Caco-2 (cell line): Measurements from ENCODE around the gene LRRC8C. TPM values are rescaled to one million over a fixed set of nuclear protein-coding genes. Genes with fewer than 3 reads are reported as not detected.

Experiments used
- BruUV-seq: library from RNA; stranded (reverse); fragments of 400-500 nt; replicated peaks from 2 replicates; lab custom pipeline; 2021; lab: Mats Ljungman, UMichigan
- CTCF ChIA-PET: fragments of 300-600 bp; sonication (Branson Sonifier 250); formaldehyde crosslinking; loops from one replicate; lab custom pipeline; 2022; ENCODE audit warnings: antibody characterized with exemption; lab: Charles Lee
- POLR2A ChIA-PET: fragments of 300-600 bp; sonication (Branson Sonifier 250); formaldehyde crosslinking; loops from one replicate; lab custom pipeline; 2022; ENCODE audit warnings: antibody characterized with exemption; lab: Charles Lee
- DNase-seq, 2 experiments: peaks; one replicate each; pipeline versions ENCODE4 v3.0.0 to v3.0.0-alpha.2; 2020 to 2022
- H3K27me3 ChIP-seq: replicated peaks from 2 replicates; pipeline ENCODE4 v1.6.0; 2011; ENCODE audit warnings: low read length; ENCODE audit not compliant: control insufficient read depth, insufficient read depth
- H3K36me3 ChIP-seq: 2 replicates; pipeline ENCODE4 v1.5.1; 2011; ENCODE audit warnings: low read length; ENCODE audit not compliant: control insufficient read depth, insufficient read depth
- H3K4me1 ChIP-seq: fragments of 250-450 bp; sonication (Bioruptor Pico); 2 replicates; pipeline ENCODE4 v1.5.1; 2020; ENCODE audit warnings: mild to moderate bottlenecking
- H3K4me3 ChIP-seq: 2 replicates; pipeline ENCODE4 v1.5.1; 2011; ENCODE audit warnings: low read depth, mild to moderate bottlenecking, control low read depth, low read length
- H3K9me3 ChIP-seq: fragments of 250-450 bp; sonication (Bioruptor Pico); 2 replicates; pipeline ENCODE4 v1.5.1; 2020; ENCODE audit warnings: mild to moderate bottlenecking, moderate library complexity
- H3K27ac Mint-ChIP-seq: one replicate; pipeline ENCODE4 v1.8.0; 2022; ENCODE audit warnings: mixed read lengths; ENCODE audit not compliant: unreplicated experiment
- H3K27me3 Mint-ChIP-seq: one replicate; pipeline ENCODE4 v1.8.0; 2022; ENCODE audit warnings: mixed read lengths; ENCODE audit not compliant: insufficient read depth, unreplicated experiment
- H3K36me3 Mint-ChIP-seq: one replicate; pipeline ENCODE4 v1.8.0; 2022; ENCODE audit warnings: mild to moderate bottlenecking, mixed read lengths; ENCODE audit not compliant: insufficient read depth, unreplicated experiment
- H3K4me1 Mint-ChIP-seq: one replicate; pipeline ENCODE4 v1.8.0; 2022; ENCODE audit warnings: low read depth, mixed read lengths; ENCODE audit not compliant: unreplicated experiment
- H3K4me3 Mint-ChIP-seq: one replicate; pipeline ENCODE4 v1.8.0; 2022; ENCODE audit warnings: mild to moderate bottlenecking, moderate library complexity, mixed read lengths; ENCODE audit not compliant: unreplicated experiment
- H3K9me3 Mint-ChIP-seq: one replicate; pipeline ENCODE4 v1.8.0; 2022; ENCODE audit warnings: mixed read lengths; ENCODE audit not compliant: unreplicated experiment
- intact Hi-C: fragments of 100-400 bp; cut with micrococcal nuclease; formaldehyde crosslinking; loops from one replicate; pipeline ENCODE4 v1.10.0; 2022; ENCODE audit not compliant: unreplicated experiment
- total RNA-seq: library from RNA; stranded (reverse); gene quantifications from 2 replicates; pipeline ENCODE4 v1.2.3, GENCODE V29; 2022
- TF ChIP-seq, protein P1 (sequence below), 2 experiments: fragments of 200-600 bp in 1 of 2; IDR thresholded peaks; 1 replicate in 1 of 2; 2 replicates in 1 of 2; pipeline versions ENCODE4 v1.5.1 to v1.8.0; 2011 to 2022; ENCODE audit warnings: antibody characterized with exemption in 1 of 2, control low read depth in 1 of 2, inconsistent platforms in 1 of 2, low read depth in 1 of 2, low read length in 1 of 2, mild to moderate bottlenecking in 1 of 2, moderate library complexity in 1 of 2; ENCODE audit not compliant: insufficient read depth in 1 of 2, severe bottlenecking in 1 of 2, unreplicated experiment in 1 of 2

Gene LRRC8C
- total RNA-seq, 1 experiment from 2014 or later = 0.11 TPM

DNA sequence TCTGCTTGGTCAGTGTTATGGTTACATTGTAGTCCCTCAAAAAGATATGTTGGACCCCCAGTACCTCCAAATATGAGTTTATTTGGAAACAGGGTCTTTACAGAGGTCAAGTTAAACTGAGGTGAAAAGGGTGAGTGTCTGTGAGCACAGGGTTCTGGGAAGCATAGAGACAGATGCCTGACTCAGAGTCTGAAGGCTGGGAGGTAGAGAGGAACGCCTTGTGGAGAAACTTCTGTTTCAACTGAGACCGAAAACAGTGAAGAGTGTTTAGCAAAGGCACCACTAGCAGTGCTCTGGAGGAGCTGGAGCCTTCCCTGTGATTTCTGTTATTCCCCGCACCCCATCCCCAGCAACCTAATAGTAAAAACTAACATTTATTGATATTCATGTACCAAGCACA is 122.7 kb downstream of the LRRC8C start:
- TF ChIP-seq, protein P1, sequence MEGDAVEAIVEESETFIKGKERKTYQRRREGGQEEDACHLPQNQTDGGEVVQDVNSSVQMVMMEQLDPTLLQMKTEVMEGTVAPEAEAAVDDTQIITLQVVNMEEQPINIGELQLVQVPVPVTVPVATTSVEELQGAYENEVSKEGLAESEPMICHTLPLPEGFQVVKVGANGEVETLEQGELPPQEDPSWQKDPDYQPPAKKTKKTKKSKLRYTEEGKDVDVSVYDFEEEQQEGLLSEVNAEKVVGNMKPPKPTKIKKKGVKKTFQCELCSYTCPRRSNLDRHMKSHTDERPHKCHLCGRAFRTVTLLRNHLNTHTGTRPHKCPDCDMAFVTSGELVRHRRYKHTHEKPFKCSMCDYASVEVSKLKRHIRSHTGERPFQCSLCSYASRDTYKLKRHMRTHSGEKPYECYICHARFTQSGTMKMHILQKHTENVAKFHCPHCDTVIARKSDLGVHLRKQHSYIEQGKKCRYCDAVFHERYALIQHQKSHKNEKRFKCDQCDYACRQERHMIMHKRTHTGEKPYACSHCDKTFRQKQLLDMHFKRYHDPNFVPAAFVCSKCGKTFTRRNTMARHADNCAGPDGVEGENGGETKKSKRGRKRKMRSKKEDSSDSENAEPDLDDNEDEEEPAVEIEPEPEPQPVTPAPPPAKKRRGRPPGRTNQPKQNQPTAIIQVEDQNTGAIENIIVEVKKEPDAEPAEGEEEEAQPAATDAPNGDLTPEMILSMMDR (IDR thresholded peaks at IDR 0.05; ENCODE audit: insufficient read depth in 1 of 2, low read depth in 1 of 2, low read length in 1 of 2, severe bottlenecking in 1 of 2, unreplicated experiment in 1 of 2) = no peak
- ChIA-PET CTCF (no interaction called here), POLR2A (no interaction called here)
- H3K36me3 Mint-ChIP-seq = no peaks in the 10 kb centered on the region
- Histone ChIP-seq H3K9me3 (no peaks in the 10 kb centered on the region), H3K4me3 (no peak overlapping the region), H3K4me1 (no peaks in the 10 kb centered on the region; the same call in 1 of the 2 replicates), H3K36me3 (no peaks in the 10 kb centered on the region), H3K27me3 (no peaks in the 10 kb centered on the region)
- H3K9me3 Mint-ChIP-seq = no peaks in the 10 kb centered on the region
- no TSS peak for BruUV-seq
- intact Hi-C loops = no loop called here
- H3K4me1 Mint-ChIP-seq = peaks cover 6% of the 10 kb centered on the region
- peaks cover 3% of the 10 kb centered on the region for H3K27me3 Mint-ChIP-seq
- no peak overlapping the region for H3K27ac Mint-ChIP-seq
- H3K4me3 Mint-ChIP-seq = no peak overlapping the region
- DNase-seq = no peak

DNA sequence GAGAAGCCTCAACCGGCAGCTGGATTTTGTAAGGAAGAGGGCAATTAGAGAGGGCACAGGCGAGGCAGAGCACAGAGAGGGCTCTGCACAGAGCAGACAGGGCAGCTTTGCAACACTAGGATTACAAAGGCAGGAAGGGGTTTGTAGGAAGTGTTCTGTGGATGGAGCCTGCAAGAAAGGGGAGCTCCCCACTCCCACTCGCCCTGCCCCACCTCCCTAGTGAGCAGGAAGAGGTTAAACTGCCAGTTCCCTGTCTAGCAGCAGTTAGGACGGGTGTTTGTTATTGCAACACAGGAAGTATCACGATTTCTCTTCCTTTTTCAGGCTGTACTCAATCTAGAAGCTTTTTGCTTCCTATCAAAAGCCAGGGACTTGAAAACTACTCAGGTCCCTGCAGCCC is 124.6 kb downstream of the LRRC8C start:
- Histone ChIP-seq H3K4me1 (no peaks in the 10 kb centered on the region; the same call in 1 of the 2 replicates), H3K27me3 (no peaks in the 10 kb centered on the region), H3K36me3 (no peaks in the 10 kb centered on the region), H3K9me3 (no peaks in the 10 kb centered on the region), H3K4me3 (no peak overlapping the region)
- no TSS peak for BruUV-seq
- Mint-ChIP-seq H3K9me3 (no peaks in the 10 kb centered on the region), H3K36me3 (no peaks in the 10 kb centered on the region), H3K27me3 (peaks cover 6% of the 10 kb centered on the region), H3K4me1 (peaks cover 6% of the 10 kb centered on the region), H3K27ac (no peak overlapping the region), H3K4me3 (no peak overlapping the region)
- DNase-seq = no peak
- POLR2A ChIA-PET = no interaction called here
- CTCF ChIA-PET = interaction anchor here (0.6 kb wide), 1 partner anchor 723 kb away, joined by 3 read pairs; no protein-coding TSS in a partner anchor
- TF ChIP-seq, protein P1 (IDR thresholded peaks at IDR 0.05; ENCODE audit: insufficient read depth in 1 of 2, low read depth in 1 of 2, low read length in 1 of 2, severe bottlenecking in 1 of 2, unreplicated experiment in 1 of 2) = no peak
- intact Hi-C loops = no loop called here

DNA sequence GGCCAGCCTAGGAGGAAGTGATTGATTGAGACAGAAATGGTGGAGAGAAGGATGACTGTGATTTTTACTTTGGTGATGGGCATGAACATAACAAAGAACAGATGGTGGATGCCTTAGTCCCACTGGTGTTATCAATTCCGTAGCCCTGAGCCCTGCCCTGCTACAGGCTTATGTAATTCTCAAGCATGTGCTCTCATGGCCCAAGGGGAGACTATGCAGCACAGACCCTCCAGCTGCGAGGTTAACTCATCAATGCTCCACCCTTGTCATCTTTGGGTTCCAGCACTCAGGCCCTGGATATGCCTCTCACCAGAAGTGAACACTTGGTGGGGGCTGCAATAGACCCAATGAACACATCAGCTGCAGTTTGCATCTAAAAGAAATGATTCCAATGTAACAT is 125.2 kb downstream of the LRRC8C start:
- no peaks in the 10 kb centered on the region for H3K9me3 Mint-ChIP-seq
- DNase-seq = no peak
- H3K27ac Mint-ChIP-seq = no peak overlapping the region
- H3K4me1 ChIP-seq = no peaks in the 10 kb centered on the region; the same call in 1 of the 2 replicates
- ChIA-PET POLR2A (no interaction called here), CTCF (no interaction called here)
- H3K27me3 Mint-ChIP-seq = peaks cover 6% of the 10 kb centered on the region
- intact Hi-C loops = no loop called here
- no peaks in the 10 kb centered on the region for H3K9me3 ChIP-seq
- H3K36me3 ChIP-seq = no peaks in the 10 kb centered on the region
- no peak overlapping the region for H3K4me3 Mint-ChIP-seq
- no peak overlapping the region for H3K4me3 ChIP-seq
- no peaks in the 10 kb centered on the region for H3K36me3 Mint-ChIP-seq
- H3K4me1 Mint-ChIP-seq = peaks cover 6% of the 10 kb centered on the region
- H3K27me3 ChIP-seq = no peaks in the 10 kb centered on the region
- TF ChIP-seq, protein P1 (IDR thresholded peaks at IDR 0.05; ENCODE audit: insufficient read depth in 1 of 2, low read depth in 1 of 2, low read length in 1 of 2, severe bottlenecking in 1 of 2, unreplicated experiment in 1 of 2) = no peak
- no TSS peak for BruUV-seq
